IMR-90 (cell line): ENCODE results near the gene VSIG4.

Experiments used
- MAFK ChIP-seq: IDR thresholded peaks from 2 replicates; pipeline ENCODE4 v1.6.1; 2012; ENCODE audit warnings: low read depth, low read length, improper control_type of control experiment
- TF ChIP-seq, protein P1 (sequence below): conservative IDR thresholded peaks from 2 replicates; pipeline ENCODE4 v1.5.1; 2012; ENCODE audit warnings: mild to moderate bottlenecking, low read depth, low read length, improper control_type of control experiment

DNA sequence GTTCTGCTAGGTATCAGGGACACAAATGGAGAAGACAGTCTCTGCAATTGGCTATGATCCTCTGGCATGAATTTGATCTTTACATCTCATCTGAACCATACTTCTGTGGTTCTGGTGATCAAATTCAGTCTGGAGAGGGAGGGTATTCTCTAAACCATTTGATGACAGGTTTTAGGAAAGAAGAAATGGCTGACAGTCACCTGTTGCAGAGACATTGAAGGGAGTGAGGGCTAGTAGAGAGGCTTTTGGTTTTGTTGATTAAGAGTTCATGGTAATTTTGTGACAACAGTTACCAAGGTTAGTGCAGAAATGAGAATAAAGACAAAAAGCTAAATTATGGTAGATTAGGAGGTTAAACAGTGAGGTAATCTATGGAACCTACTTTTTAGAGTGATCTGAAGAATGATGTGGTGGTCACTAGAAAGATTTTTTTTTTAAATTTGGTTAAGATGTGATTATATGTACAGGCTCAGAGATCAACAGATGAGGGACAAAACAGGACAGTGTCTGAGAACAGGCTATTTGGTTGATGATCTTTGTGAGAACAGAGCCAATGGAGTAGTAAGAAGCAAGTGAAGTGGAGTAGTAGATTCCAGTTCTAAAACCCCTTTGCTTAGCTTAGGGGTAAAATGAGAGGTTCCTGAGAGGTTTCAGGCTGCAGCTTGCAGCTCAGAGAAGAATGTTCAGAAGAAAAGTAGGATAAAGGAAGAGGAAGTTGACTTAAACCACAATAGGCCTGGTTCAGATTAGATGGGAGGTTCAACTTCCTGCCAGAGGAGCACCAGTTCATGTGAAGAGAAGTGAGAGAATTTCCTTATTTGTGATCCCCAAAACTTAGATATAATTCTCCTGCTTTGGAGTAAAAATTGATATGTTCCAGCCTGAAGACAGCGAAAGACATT is 34.7 kb downstream of the VSIG4 start:
- TF ChIP-seq MAFK = no peak
- TF ChIP-seq, protein P1, sequence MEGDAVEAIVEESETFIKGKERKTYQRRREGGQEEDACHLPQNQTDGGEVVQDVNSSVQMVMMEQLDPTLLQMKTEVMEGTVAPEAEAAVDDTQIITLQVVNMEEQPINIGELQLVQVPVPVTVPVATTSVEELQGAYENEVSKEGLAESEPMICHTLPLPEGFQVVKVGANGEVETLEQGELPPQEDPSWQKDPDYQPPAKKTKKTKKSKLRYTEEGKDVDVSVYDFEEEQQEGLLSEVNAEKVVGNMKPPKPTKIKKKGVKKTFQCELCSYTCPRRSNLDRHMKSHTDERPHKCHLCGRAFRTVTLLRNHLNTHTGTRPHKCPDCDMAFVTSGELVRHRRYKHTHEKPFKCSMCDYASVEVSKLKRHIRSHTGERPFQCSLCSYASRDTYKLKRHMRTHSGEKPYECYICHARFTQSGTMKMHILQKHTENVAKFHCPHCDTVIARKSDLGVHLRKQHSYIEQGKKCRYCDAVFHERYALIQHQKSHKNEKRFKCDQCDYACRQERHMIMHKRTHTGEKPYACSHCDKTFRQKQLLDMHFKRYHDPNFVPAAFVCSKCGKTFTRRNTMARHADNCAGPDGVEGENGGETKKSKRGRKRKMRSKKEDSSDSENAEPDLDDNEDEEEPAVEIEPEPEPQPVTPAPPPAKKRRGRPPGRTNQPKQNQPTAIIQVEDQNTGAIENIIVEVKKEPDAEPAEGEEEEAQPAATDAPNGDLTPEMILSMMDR = no peak
